ENCODE measurements around the gene SDSL. TPM values are rescaled to one million over a fixed set of nuclear protein-coding genes. Genes with fewer than 3 reads are reported as not detected.

The SDSL gene
- total RNA-seq, 2 experiments from 2014 or later = not detected

- Histone ChIP-seq H3K4me1 (ENCODE audit: insufficient read depth, low read length, poor library complexity, severe bottlenecking) (peaks cover 5% of the 10 kb centered on the region), H3K9me3 (ENCODE audit: low read length) (no peaks in the 10 kb centered on the region), H3K27ac (ENCODE audit: low read depth, low read length, poor library complexity, severe bottlenecking) (no peak overlapping the region), H3K79me2 (ENCODE audit: insufficient read depth, low read depth, low read length) (no peaks in the 10 kb centered on the region), H3K4me3 (ENCODE audit: low read depth, low read length, poor library complexity, severe bottlenecking) (no peak overlapping the region), H3K36me3 (ENCODE audit: insufficient read depth, low read length) (peaks cover 3% of the 10 kb centered on the region; the same call in 1 of the 2 replicates), H3K9me2 (ENCODE audit: insufficient read depth, low read length) (no peaks in the 10 kb centered on the region), H3K4me2 (ENCODE audit: low read length) (no peak overlapping the region), H2AFZ (ENCODE audit: low read length) (no peak overlapping the region), H4K20me1 (ENCODE audit: insufficient read depth, low read length) (no peaks in the 10 kb centered on the region)
- ChIA-PET POLR2A (interaction anchor here (0.6 kb wide), 1 partner anchor 241 kb away, joined by 3 read pairs; no protein-coding TSS in a partner anchor), CTCF (ENCODE audit: unreplicated experiment) (no interaction called here)
- BruUV-seq (replicated peaks) = no TSS peak
- TF ChIP-seq CTCF (conservative IDR thresholded peaks at IDR 0.05; ENCODE audit: low read length) (no peak), EZH2phosphoT487 (IDR thresholded peaks at IDR 0.05; ENCODE audit: borderline replicate concordance, low read depth, low read length) (no peak)
- intact Hi-C loops (cut with micrococcal nuclease; ENCODE audit: unreplicated experiment) = no loop called here
- no peak for DNase-seq (ENCODE audit: low spot score)
These were observed 28.4 kb upstream of the SDSL start for GRCh38 chr12:113393749-113394148.

- BruUV-seq (replicated peaks) = no TSS peak
These were observed 27.1 kb upstream of the SDSL start for GRCh38 chr12:113395119-113395518.

More at GRCh38 chr12:113395119-113395518, 27.1 kb upstream of the SDSL start:
- H3K9me3 ChIP-seq (ENCODE audit: low read length) = no peaks in the 10 kb centered on the region
- no peak for TF ChIP-seq CTCF (conservative IDR thresholded peaks at IDR 0.05; ENCODE audit: low read length)
- no peak for TF ChIP-seq EZH2phosphoT487 (IDR thresholded peaks at IDR 0.05; ENCODE audit: borderline replicate concordance, low read depth, low read length)
- ChIA-PET CTCF (ENCODE audit: unreplicated experiment) (no interaction called here), POLR2A (no interaction called here)
- H3K27ac ChIP-seq (ENCODE audit: low read depth, low read length, poor library complexity, severe bottlenecking) = no peak overlapping the region
- no peaks in the 10 kb centered on the region for H4K20me1 ChIP-seq (ENCODE audit: insufficient read depth, low read length)
- no peak overlapping the region for H2AFZ ChIP-seq (ENCODE audit: low read length)
- no peaks in the 10 kb centered on the region for H3K9me2 ChIP-seq (ENCODE audit: insufficient read depth, low read length)
- H3K4me1 ChIP-seq (ENCODE audit: insufficient read depth, low read length, poor library complexity, severe bottlenecking) = peaks cover 5% of the 10 kb centered on the region
- intact Hi-C loops (cut with micrococcal nuclease; ENCODE audit: unreplicated experiment) = no loop called here
- H3K79me2 ChIP-seq (ENCODE audit: insufficient read depth, low read depth, low read length) = no peaks in the 10 kb centered on the region
- H3K4me3 ChIP-seq (ENCODE audit: low read depth, low read length, poor library complexity, severe bottlenecking) = no peak overlapping the region
- H3K36me3 ChIP-seq (ENCODE audit: insufficient read depth, low read length) = peaks cover 1% of the 10 kb centered on the region; the same call in 1 of the 2 replicates
- DNase-seq (ENCODE audit: low spot score) = no peak
- H3K4me2 ChIP-seq (ENCODE audit: low read length) = no peak overlapping the region
